GM04504 (cell line): ENCODE data around the gene ZBTB45.

Experiments
- DNase-seq: peaks from one replicate; pipeline ENCODE4 v3.0.0-alpha.2; 2012; ENCODE audit warnings: low read depth

Gene ZBTB45

GRCh38 chr19:58538257-58539168 is 18.9 kb upstream of the ZBTB45 start:
- no peak for DNase-seq

- DNase-seq = no peak
Measured at GRCh38 chr19:58536852-58537798, 17.5 kb upstream of the ZBTB45 start.

GRCh38 chr19:58535857-58536256 is 16.2 kb upstream of the ZBTB45 start:
- no peak for DNase-seq

- no peak for DNase-seq
Measured at GRCh38 chr19:58531034-58531840, 11.6 kb upstream of the ZBTB45 start.

GRCh38 chr19:58529405-58529804 is 9.8 kb upstream of the ZBTB45 start:
- no peak for DNase-seq

GRCh38 chr19:58522709-58523108 is 3.1 kb upstream of the ZBTB45 start:
- no peak for DNase-seq

GRCh38 chr19:58521651-58522050 is 2.0 kb upstream of the ZBTB45 start:
- no peak for DNase-seq

GRCh38 chr19:58520257-58520599 is 618 bp upstream of the ZBTB45 start:
- DNase-seq = no peak

- peak; percentile 48 for DNase-seq
Measured at GRCh38 chr19:58519087-58519354, 589 bp downstream of the ZBTB45 start.

GRCh38 chr19:58518256-58519086 is 1.1 kb downstream of the ZBTB45 start:
- no peak for DNase-seq

GRCh38 chr19:58516964-58517833 is 2.4 kb downstream of the ZBTB45 start:
- DNase-seq = no peak

- DNase-seq = no peak
Measured at GRCh38 chr19:58516246-58516836, 3.3 kb downstream of the ZBTB45 start.

GRCh38 chr19:58515259-58515658 is 4.4 kb downstream of the ZBTB45 start:
- no peak for DNase-seq

GRCh38 chr19:58514564-58515022 is 5.0 kb downstream of the ZBTB45 start:
- DNase-seq = no peak

GRCh38 chr19:58513694-58514563 is 5.7 kb downstream of the ZBTB45 start:
- peak; percentile 60 for DNase-seq

- no peak for DNase-seq
Measured at GRCh38 chr19:58513213-58513693, 6.4 kb downstream of the ZBTB45 start.

GRCh38 chr19:58511353-58512208 is 8.0 kb downstream of the ZBTB45 start, which contains the start of gene SLC27A5:
TSS of gene SLC27A5 (minus strand) at chr19:58511992. CDS start at chr19:58511955, 37 bp downstream.
- no peak for DNase-seq
